NOMO-1 (cell line): ENCODE results near the gene KRTAP10-3.
A peak's percentile ranks its signal among the peaks of the same experiment; 100 is the strongest.
"Not testable (repeated sequence)": the region's sequence is repeated elsewhere in the genome, so short reads cannot be mapped to it uniquely, and the experiment has no call there.

Experiments used
- DNase-seq, 2 experiments: peaks; one replicate each; lab custom pipeline; 2025; ENCODE audit not compliant: unreplicated experiment in 2 of 2; lab: John Stamatoyannopoulos, UW

KRTAP10-3 gene

DNA sequence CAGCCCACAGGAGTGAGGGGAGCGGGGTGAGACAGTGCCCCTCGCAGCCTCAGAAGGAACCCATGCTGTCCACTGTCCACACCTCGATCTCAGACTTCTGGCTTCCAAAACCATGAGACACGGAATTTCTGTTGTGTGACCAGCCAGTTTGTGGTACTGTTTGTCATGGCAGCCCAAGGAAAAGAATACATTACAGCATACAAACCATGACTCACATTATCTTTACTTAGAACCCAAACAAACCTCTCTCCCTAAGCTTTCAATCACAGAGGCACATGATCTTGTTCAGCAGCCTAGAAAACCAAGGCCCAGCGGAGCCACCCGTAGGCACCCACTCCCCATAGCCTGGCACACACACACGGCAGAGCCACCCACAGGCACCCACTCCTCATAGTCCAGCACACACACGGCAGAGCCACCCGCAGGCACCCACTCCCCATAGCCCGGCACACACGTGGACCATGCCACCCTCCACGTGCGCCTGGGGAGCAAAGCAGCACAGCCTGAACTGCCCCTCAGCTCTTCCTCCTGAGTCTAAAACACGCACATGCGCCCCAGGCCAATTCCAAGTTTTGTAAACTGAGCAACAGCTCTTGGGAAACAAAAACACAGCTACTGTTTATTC, 14.5 kb upstream of the KRTAP10-3 start:
- DNase-seq, result no peak

DNA sequence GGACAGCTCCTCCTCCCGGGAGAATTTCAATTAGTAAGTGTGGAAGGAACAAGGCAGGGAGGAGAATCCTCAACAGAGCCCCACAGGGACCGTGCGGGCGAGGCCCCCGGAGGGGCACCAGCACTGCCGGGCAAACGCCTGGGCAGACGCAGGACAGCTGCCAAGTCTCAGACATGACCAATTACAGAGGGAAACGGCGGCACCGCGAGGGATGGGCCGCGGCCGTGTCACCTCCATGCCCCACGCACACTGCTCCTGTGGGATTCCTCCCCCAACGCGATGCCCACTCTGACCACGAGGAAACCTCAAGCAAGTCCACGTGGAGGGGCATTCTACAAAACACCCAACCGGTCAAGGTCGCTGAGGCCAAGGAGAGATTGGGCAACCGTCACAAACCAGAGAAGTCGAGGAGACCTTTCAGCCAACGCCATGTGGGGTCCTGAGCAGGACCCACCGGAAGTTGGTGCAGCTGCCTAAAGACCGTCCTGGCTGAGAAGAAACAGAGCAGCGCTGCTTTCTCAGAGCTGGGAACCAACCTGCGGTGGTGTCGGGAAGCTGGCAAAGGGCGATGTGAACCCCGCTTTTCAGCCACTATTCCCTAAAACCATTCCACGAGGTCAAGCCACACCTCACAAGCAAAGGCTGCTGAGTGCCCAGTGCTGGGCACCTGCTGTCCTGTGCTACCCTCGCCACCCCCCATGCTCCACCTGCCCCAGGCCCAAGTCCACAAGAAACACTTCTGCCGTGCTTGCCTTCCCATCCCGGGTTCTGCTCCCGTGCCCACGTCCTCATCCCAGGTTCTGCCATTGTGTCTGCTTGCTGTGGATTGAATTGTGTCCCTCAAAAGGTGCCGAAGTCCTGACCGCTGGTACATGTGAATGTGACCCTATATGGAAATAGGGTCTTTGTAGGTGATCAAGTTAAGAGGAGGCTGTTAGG, 13.5 kb upstream of the KRTAP10-3 start:
- no peak for DNase-seq

DNA sequence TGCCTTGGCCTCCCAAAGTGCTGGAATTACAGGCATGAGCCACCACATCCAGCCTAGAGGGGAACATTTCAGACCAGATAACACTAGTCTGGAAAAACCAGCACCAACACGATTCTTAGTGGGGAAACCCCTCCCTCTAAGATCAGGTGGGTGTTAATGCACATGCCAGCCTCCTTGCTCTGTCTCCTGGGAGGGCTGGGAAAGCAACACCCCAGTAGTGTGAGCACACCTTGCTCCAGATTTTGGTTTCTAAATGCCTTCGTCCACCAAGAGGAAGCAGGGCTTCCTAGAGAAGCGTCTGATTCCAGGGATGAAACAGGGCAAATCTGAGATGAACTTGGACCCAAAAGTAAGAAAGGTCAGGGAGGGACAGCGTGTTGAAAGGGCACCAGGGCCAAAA, 12.7 kb upstream of the KRTAP10-3 start:
- DNase-seq, result no peak

DNA sequence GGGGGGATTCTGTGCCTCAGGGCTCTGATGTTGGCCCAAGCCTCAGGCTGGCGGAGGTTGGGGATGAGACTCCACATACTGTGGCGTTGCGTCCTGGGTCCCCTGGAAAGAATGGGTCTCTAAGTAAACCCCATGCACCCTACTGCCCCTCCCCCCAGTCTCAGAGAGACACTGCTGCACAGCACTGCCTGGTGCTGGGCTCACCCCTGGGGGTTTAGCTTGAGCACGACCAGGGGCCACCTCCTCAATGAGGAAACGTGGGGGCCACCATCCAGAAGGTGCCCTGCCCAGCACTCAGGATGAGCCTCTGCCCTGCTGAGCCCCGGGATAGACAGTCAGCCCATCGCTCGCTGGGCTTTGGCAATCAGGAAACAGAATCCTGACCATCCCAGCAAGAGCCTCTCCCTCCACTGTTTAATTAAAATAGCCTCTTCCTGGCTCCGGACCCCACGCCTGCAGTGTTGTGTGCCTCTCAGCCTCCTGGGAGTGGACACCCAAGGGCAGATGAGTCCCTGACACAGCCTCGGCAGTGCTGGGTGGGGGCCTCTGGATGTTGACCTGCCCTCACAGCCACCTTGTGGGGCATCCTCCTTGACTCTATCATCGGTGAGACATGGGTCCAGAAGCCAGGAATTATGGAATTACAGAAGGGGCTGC, 11.4 kb upstream of the KRTAP10-3 start:
- no peak for DNase-seq

DNA sequence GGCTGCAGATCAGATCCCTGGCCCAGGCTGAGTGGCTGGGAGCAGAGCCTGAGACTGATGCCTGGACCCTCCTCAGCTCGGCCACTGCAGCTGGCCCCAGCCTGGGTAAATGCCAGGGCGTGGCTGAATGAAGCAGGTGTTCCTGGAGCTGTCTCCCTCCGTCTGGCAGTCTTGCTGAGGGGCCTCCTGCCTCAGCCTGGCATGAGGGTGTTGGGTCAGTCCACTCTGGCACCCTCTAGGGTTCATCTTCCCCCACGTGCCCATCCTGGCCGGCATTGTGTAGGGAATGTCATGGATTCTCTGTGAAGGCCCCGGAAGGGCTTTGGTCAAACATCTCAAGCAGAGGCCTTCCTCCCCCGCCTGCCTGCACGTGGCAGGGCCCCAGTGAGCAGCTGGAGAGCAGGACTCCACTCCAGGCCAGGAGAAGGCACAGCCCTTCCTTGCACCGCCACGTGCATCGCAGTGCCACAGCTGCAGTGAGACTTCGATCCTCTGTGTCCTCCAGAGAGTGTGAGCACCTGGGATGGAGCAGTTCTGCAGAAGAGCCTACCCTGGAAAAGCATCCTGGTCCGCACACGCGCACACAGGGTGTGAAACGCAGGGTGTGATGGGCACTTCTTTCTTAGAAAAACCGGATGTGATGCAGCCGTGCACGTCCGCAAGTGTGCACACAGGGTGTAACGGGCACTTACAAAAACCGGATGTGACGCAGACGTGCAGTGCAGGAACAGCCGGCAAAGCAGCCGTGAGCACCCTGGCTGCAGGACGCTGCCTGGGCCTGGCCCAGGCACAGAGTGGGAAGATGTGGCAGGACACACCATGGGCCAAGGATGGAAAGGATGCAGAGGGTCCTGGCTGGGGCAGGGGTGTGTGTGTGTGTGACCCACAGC, 10.3 kb upstream of the KRTAP10-3 start:
- no peak for DNase-seq

DNA sequence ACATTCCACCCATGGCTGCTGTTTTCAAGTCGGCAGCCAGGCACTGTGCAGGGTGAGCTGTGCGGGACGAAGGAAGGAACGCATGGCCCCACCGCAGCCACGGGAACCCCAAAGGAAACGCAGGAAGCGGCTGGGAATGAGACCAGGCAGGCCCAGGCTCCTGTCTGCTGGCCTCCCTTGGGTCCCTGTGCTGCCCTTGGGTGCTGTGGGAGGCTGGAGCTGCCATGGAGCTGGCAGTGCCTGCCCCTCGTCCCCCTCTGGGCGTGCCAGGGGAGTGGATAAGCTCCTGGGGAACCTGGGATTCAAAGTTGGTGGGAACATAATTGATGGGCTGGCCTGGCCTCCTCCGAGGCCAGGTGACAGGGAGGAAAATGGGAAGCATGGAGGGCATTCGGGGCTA, 9.7 kb upstream of the KRTAP10-3 start:
- DNase-seq, result no peak

DNA sequence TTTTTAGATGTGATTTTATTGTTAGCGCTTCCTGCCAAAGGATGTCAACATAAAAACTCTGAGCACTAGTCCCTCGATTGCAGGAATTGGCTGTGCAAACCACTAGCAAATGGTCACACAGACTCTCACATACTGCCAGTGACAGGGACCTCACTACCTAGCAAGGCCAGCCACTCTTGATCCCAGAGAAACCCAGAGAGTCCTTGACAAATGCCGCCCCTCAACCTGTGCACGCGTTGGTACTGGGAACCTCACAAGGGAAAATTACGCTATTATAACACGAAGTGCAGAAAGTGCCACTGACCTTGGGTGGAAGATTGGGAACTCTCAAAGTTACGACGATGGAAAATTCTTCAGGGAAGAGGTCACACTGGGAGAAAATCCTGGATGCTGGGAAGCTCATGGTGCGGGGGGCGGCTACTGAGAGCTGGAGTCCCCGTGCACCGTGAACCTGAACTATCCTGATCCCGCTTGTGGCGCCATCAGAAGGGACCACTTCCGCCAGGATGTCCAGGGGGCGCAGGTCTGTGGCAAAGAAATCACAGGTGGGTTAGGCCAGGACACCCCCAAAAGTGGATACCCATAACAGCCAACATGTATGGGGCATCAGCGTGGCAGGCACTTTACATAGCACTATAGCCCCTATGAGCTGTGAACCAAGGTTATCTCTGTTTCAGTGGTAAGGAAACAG, 9.0 kb upstream of the KRTAP10-3 start:
- DNase-seq, result no peak

DNA sequence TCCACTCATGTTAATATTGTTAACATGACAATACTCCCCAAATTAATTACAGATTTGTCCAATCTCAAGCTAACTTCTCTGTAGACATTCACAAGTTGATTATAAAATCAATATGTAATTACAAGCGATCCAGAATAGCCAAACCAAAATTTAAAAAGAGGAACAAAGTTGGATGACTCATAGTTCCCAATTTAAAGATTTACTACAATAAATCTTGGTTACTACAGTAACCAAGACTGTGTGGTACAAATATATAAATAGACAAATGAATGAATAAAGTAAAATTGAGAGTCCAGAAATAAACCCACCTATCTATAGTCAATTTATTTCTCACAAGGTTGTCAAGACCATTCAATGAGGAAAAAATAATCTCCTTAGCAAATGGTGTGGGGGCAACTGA, 7.8 kb upstream of the KRTAP10-3 start:
- DNase-seq, result peak; percentile 28 to 92

DNA sequence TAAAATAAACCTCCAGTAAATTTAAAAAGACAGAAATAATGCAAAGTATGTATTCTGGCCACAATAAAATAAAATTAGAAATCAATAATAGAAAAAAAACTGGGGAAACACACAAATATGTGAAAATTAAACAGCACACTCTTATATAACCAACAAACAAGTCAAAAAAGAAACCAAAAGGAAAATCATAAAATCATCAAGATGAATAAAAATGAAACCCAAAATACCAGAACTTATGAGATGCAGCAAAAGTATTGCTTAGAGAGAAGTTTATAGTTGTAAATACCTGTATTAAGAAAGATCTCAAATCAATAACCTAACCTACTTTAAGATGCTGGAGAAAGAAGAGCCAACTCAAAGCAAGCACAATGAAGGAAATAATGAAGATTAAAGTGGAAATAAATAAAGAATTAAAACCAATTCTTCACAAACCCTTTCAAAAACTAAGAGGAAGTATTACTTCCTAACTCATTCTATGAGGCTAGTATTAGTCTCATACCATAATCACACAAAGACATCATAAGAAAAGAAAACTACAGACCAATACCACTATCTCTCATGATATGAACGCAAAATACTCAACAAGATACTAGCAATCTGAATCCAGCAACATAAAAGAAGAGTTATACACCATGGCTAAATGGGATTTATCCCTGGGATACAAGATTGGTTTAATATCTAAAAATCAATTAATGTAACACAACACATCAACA, 6.4 kb upstream of the KRTAP10-3 start:
- peak in 1 of 2 experiments; percentile 43 for DNase-seq

DNA sequence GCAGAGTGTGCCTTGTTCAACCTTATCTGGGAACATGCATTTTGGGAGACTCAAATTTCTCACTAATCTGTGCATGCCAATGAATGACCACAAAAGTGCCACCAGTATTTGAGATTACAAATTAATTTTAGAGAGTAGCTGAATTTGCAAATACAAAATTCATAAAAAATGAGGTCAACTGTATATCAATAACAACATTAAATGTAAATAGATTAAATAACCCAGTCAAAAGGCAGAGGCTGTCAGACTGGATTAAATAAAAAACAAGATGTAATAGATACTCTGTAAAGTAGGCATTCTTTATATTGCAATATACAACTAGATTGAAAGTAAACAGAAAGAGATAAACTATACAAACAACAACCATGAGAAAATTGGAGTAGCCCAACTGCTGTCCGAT, 5.5 kb upstream of the KRTAP10-3 start:
- no peak for DNase-seq

DNA sequence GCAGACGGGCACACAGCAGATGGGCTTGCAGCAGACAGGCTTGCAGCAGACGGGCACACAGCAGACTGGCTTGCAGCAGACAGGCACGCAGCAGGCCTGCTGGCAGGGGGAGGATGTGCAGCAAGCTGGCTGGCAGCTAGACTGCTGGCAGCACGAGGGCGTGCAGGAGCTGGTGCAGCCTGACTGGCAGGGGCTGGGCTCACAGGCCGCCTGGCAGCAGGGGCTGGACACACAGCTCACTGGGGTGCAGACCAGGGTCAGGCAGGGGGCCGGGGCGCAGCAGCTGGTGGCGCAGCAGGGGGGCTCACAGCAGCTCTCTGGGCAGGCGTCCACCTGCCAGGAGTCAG, 293 bp downstream of the KRTAP10-3 start:
- DNase-seq, result not testable (repeated sequence)

DNA sequence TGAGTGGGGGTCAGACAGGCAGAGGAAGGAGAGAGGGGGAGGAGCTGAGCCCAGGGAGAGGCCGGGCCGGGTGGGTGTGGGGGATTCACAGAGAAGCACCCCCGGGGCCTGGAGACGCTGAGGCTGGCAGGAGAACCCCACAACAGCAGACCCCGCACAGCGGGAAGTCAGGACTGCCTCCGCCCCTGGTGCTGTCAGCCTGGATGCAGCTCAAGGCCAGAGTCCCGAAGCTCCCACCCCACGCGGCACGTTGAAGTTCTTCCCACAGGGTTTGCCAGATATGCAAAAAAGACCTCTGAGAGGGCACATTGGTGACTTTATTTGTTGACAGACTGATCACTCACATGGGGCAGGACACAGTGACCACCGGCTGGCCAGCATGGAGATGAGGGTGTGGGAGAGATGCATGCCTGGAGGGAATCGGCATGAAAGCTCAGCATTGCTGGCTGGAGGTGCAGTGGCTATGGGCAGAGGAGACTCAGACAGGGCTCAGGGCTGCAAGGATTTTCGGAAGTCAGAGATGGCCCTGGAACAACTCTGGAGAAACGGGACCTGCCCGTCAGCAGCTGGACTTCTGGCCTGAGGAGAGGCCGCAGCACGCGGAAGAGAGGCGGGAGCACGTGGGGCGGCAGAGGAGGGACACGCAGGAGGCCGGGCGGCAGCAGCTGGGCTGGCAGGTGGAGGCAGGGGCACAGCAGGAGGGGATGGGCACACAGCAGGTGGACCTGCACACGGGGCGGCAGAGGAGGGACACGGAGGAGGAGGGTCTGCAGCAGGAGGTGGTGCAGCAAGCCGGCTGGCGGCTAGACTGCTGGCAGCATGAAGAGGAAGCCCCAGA, 885 bp downstream of the KRTAP10-3 start:
- DNase-seq, result no peak

DNA sequence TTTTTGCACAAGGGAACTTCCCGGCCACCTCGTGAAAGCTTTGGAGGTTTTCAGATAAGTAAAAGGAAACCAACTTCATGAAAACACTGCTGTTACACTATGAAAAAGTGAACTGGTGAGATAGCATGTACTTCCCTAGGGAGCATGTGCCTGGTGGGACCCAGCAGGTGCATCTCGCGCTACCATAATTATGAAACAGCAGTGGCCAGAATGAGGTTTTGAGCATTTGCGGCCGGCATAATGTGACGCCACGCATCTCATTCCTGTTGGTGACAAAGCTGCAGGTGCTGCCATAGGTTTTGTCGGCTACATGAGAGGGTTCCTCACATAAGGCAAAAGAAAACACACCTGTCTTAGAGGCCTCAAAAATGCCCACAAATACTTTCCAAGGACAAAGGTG, 1.7 kb downstream of the KRTAP10-3 start:
- no peak for DNase-seq

DNA sequence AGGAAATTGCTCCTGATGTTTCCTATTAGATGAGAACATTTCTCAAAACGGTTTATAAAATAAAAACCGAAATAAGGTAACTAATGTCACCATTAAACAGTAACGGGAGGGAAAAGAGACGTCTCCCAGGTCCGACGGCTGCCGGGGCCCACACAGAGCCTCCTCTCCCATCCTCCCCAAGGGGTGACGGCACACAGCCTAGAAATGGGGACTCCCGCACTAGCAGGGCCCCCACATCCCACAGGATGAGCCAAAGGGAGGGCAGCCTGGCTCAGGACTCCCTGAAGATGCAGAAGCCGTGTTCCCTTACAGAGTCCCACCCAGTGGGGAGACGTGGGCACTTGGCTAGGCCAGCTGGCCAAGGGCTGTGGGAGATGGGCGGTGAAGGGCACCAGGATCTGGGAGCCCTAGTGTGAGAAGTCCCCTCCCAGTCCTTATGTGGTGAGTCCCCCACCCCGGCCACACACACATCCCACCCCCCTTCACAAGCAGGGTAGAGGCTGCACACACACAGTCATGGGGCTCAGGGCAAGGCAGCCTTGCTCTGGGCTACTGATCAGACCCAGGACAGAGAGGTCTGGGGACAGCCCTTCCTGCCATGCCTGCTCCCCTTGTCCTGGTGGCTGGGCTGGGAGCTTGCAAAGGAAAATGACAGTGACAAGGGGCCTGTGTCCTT, 3.3 kb downstream of the KRTAP10-3 start:
- DNase-seq, result no peak

DNA sequence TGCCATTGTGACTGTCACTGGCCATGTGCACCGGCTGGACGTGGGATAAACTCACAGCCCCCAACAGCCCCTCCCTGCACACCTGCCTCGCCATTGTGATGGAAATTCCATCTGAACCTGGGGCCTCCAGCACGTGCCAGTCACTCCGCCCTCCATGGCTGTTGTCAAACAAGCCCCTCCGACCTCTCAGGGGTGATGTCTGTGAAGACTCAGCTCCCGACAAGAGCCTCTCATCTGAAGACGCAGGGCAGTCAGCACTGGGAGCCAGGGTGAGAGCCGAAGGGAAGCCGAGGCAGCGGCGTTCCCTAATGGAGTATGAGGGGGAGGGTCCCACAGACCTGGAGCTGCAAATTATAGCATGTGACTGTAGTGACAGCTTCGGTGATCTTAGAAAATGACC, 5.9 kb downstream of the KRTAP10-3 start:
- no peak for DNase-seq

DNA sequence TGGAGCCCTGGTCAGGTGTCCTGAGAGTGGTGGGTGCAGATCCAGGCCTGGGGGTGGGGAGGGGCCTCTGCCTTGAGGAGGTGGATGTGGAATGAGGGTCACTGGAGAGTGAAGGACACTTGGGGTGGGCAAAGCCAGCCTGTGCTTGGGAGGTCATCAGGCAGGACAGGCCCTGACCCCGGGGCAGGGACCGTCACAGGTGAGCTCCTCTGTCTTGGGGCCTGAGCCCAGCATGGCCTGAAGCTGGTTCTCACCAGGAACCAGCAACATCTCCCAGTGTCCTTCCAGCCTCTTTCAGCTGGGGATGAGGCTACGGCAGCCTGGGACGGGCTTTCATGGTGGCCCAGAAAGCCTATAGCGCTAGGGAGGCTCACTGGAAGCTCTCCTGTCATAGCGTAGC, 6.5 kb downstream of the KRTAP10-3 start:
- DNase-seq, result no peak

DNA sequence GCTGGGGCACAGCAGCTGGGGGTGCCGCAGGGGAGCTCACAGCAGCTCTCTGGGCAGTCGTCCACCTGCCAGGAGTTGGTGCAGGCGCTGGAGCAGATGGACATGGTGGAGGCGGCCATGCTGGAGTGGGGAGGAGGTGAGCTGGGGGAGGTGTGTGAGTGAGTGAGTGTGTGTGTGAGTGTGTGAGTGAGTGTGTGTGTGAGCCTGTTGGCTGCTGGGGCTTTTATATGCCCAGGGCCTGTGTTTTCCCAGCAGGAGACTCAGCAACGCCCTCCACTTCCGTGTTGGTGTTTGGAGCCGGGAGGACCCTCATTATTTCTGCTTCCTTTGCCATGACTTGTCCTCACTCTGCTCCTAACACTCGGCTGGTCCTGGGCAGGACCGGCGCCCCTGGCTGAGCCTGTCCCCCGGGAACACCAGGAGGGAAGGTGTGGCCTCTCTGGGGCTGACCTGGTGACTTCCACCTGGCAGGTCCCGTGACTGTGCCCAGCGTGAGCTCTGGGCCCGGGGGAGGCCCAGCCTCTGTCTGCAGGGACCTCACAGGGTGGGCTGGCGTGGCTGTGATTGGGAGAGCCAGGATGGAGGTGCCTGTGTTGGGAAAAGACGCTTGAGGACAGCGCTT, 7.1 kb downstream of the KRTAP10-3 start, which contains the start of gene KRTAP10-2:
Gene KRTAP10-2, minus strand, starts transcription at position 166 of the 622 bp plus-strand sequence. Its CDS starts 47 bp downstream, at position 119.
- DNase-seq, result no peak

DNA sequence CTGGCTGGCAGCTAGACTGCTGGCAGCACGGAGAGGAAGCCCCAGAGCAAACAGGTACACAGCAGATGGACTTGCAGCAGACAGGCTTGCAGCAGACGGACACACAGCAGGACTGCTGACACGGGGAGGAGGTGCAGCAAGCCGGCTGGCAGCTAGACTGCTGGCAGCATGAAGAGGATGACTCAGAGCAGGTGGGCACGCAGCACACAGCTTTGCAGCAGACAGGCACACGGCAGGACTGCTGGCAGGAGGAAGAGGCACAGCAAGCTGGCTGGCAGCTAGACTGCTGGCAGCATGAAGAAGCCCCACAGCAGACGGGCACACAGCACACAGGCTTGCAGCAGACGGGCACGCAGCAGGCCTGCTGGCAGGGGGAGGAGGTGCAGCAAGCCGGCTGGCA, 7.8 kb downstream of the KRTAP10-3 start:
- DNase-seq, result no peak
